HG02759 (cell line): Measurements from ENCODE around the gene TMEM86A.
"Not testable (repeated sequence)": the region's sequence is repeated elsewhere in the genome, so short reads cannot be mapped to it uniquely, and the experiment has no call there.

Experiments used
- ATAC-seq: cut with Tn5 transposase; IDR thresholded peaks from one replicate; pipeline ENCODE4 v1.9.1; 2021; ENCODE audit warnings: mild to moderate bottlenecking, moderate library complexity; ENCODE audit not compliant: unreplicated experiment

Gene TMEM86A

GRCh38 chr11:18698341-18699268 lies at the start of gene TMEM86A:
TMEM86A (plus strand) TSS chr11:18698779; CDS start chr11:18698887, 108 bp downstream.
- peak; percentile 98 for ATAC-seq

- ATAC-seq: no peak
Measured at GRCh38 chr11:18650353-18650752, 48.2 kb upstream of the TMEM86A start.

- no peak for ATAC-seq
Measured at GRCh38 chr11:18650859-18651557, 47.6 kb upstream of the TMEM86A start.

GRCh38 chr11:18657673-18658072 lies 40.9 kb upstream of the TMEM86A start:
- no peak for ATAC-seq

- not testable (repeated sequence) for ATAC-seq
Measured at GRCh38 chr11:18665353-18665872, 33.2 kb upstream of the TMEM86A start.

- no peak for ATAC-seq
Measured at GRCh38 chr11:18668131-18668530, 30.4 kb upstream of the TMEM86A start.

GRCh38 chr11:18669219-18669596 lies 29.4 kb upstream of the TMEM86A start:
- ATAC-seq: no peak

GRCh38 chr11:18669711-18670110 lies 28.9 kb upstream of the TMEM86A start:
- ATAC-seq: no peak

- no peak for ATAC-seq
Measured at GRCh38 chr11:18671246-18671645, 27.3 kb upstream of the TMEM86A start.

- not testable (repeated sequence) for ATAC-seq
Measured at GRCh38 chr11:18672209-18672608, 26.4 kb upstream of the TMEM86A start.

GRCh38 chr11:18676803-18677202 lies 21.8 kb upstream of the TMEM86A start:
- ATAC-seq: no peak

GRCh38 chr11:18677560-18677959 lies 21.0 kb upstream of the TMEM86A start:
- no peak for ATAC-seq

GRCh38 chr11:18681949-18682348 lies 16.6 kb upstream of the TMEM86A start:
- ATAC-seq: not testable (repeated sequence)

- ATAC-seq: no peak
Measured at GRCh38 chr11:18682466-18682865, 16.1 kb upstream of the TMEM86A start.

- ATAC-seq: no peak
Measured at GRCh38 chr11:18684267-18684666, 14.3 kb upstream of the TMEM86A start.

- ATAC-seq: not testable (repeated sequence)
Measured at GRCh38 chr11:18691467-18692140, 7.0 kb upstream of the TMEM86A start.

GRCh38 chr11:18692941-18693760 lies 5.4 kb upstream of the TMEM86A start:
- no peak for ATAC-seq

GRCh38 chr11:18696638-18697225 lies 1.8 kb upstream of the TMEM86A start:
- ATAC-seq: no peak

- no peak for ATAC-seq
Measured at GRCh38 chr11:18697576-18697975, 1.0 kb upstream of the TMEM86A start.

GRCh38 chr11:18699269-18699596 lies 654 bp downstream of the TMEM86A start:
- ATAC-seq: no peak
